ENCODE measurements around the gene TMA7B. TPM values are rescaled to one million over a fixed set of nuclear protein-coding genes. Genes with fewer than 3 reads are reported as not detected.

Gene TMA7B
- total RNA-seq, 3 donors from 2014 or later (not counting 1 experiment from before 2014, with no cell fraction given): 2.6 to 8.7 (median 6.7) TPM

DNA sequence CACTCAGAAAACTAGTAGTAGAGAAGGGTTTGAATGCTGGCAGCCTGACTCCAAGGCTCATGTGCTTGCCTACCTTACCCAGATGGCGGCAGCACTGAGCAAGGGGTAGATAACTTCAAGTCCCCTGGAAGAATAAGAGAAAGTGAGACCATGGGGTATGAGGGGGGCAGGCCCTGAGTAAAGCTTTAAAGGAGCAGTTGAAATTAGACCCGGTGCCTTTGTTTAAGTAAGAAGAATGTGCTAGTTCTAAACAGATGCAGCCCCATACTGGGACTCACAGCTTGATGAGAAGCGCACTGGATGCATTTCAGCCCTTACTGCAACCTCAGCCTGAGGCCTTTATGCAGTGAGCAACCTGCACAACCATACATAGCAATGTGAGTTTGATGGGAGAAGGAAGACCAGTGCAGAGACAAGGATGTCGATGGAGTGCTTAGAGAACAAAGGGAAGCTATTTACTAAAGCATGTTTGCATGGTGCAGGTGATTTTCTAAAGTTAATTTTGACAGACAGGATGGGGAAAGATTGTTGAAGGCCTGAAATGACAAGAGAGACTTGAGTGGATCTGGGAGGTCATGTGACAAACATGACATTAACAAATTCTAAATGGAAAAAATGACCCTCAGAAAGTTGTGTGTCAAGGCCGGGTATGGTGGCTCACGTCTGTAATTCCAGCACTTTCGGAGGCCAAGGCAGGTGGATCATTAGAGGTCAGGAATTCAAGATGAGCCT lies 27.1 kb upstream of the TMA7B start:
- DNase-seq: peak in 1 of 2 donors; percentile 83
- ATAC-seq: peak; percentile 63 to 79 (median 68)
- H3K27ac Mint-ChIP-seq: peak overlapping the region; percentile 68 to 72
- H3K9me3 Mint-ChIP-seq: no peaks in the 10 kb centered on the region
- intact Hi-C loops (cut with micrococcal nuclease): no loop called here
- Histone ChIP-seq H3K9me3 (ENCODE audit: control insufficient read depth, insufficient read depth, low read length) (no peaks in the 10 kb centered on the region), H3K27me3 (ENCODE audit: control insufficient read depth, insufficient read depth, low read length) (no peaks in the 10 kb centered on the region), H3K27ac (ENCODE audit: low read length) (no peak overlapping the region), H3K4me1 (ENCODE audit: control insufficient read depth, insufficient read depth, low read length) (peaks cover 51% of the 10 kb centered on the region), H3K36me3 (ENCODE audit: control insufficient read depth, insufficient read depth, low read length) (no peaks in the 10 kb centered on the region), H3K4me3 (ENCODE audit: low read length) (no peak overlapping the region)
- H3K4me1 Mint-ChIP-seq: peaks cover 54 to 55% of the 10 kb centered on the region in 2 donors
- H3K36me3 Mint-ChIP-seq: no peaks in the 10 kb centered on the region
- TF ChIP-seq, protein P1, sequence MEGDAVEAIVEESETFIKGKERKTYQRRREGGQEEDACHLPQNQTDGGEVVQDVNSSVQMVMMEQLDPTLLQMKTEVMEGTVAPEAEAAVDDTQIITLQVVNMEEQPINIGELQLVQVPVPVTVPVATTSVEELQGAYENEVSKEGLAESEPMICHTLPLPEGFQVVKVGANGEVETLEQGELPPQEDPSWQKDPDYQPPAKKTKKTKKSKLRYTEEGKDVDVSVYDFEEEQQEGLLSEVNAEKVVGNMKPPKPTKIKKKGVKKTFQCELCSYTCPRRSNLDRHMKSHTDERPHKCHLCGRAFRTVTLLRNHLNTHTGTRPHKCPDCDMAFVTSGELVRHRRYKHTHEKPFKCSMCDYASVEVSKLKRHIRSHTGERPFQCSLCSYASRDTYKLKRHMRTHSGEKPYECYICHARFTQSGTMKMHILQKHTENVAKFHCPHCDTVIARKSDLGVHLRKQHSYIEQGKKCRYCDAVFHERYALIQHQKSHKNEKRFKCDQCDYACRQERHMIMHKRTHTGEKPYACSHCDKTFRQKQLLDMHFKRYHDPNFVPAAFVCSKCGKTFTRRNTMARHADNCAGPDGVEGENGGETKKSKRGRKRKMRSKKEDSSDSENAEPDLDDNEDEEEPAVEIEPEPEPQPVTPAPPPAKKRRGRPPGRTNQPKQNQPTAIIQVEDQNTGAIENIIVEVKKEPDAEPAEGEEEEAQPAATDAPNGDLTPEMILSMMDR (IDR thresholded peaks at IDR 0.05): peak; percentile 49
- 85% methylated on average over 7 of the region's 7 CpGs for WGBS (ENCODE audit: insufficient coverage)
- no peaks in the 10 kb centered on the region for H3K27me3 Mint-ChIP-seq (ENCODE audit: low read depth in 2 of 2)
- peak overlapping the region; percentile 1 for H3K4me3 Mint-ChIP-seq

DNA sequence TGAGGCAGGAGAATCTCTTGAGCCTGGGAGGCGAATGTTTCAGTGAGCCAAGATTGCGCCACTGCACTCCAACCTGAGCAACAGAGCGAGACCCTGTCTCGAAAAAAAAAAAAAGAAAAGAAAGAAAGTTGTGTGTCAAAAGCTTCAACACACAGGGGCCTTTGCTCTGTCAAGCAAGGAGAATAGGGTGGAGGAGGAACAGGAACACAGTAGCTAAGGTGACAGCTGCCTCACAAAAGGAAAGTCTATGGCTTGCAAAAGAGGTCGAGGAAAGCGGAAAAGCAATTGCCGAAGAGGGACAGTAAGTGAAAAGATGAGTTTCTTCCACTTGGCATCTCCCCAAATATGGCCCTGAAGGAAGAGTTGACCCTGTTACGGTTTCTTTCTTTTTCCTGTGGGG lies 26.5 kb upstream of the TMA7B start:
- Histone ChIP-seq H3K9me3 (ENCODE audit: control insufficient read depth, insufficient read depth, low read length) (no peaks in the 10 kb centered on the region), H3K4me1 (ENCODE audit: control insufficient read depth, insufficient read depth, low read length) (peaks cover 55% of the 10 kb centered on the region), H3K27ac (ENCODE audit: low read length) (no peak overlapping the region), H3K4me3 (ENCODE audit: low read length) (no peak overlapping the region), H3K27me3 (ENCODE audit: control insufficient read depth, insufficient read depth, low read length) (no peaks in the 10 kb centered on the region), H3K36me3 (ENCODE audit: control insufficient read depth, insufficient read depth, low read length) (no peaks in the 10 kb centered on the region)
- Mint-ChIP-seq H3K27ac (peak overlapping the region; percentile 68 to 72), H3K9me3 (no peaks in the 10 kb centered on the region), H3K4me3 (peak overlapping the region; percentile 35), H3K4me1 (peaks cover 61 to 62% of the 10 kb centered on the region in 2 donors), H3K27me3 (ENCODE audit: low read depth in 2 of 2) (no peaks in the 10 kb centered on the region), H3K36me3 (no peaks in the 10 kb centered on the region)
- DNase-seq (peak in 1 of 2 donors; percentile 58), ATAC-seq (no peak)
- intact Hi-C loops (cut with micrococcal nuclease): no loop called here
- TF ChIP-seq, protein P1 (IDR thresholded peaks at IDR 0.05): no peak
- 74% methylated on average over 8 of the region's 8 CpGs for WGBS (ENCODE audit: insufficient coverage)

DNA sequence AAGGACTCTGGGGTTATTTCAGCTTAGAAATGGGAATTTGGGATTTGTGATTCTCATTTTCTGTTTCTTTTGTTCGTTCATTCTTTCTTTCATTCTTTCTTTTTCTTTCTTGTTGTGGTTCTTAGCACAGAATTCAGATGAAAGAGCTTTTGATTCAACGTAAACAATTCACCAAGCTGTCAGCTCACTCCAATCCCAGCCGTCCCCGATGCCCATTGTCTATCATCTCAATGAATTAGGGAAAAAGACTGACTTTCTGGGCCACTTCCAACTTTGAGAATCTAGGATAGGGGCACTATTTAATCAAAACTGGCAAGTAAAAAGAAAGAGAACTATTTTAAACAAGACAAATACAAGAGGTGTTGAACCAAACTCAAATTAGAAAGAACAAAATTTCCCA lies 25.1 kb upstream of the TMA7B start:
- Histone ChIP-seq H3K4me1 (ENCODE audit: control insufficient read depth, insufficient read depth, low read length) (peaks cover 62% of the 10 kb centered on the region), H3K4me3 (ENCODE audit: low read length) (no peak overlapping the region), H3K36me3 (ENCODE audit: control insufficient read depth, insufficient read depth, low read length) (no peaks in the 10 kb centered on the region), H3K27me3 (ENCODE audit: control insufficient read depth, insufficient read depth, low read length) (no peaks in the 10 kb centered on the region), H3K27ac (ENCODE audit: low read length) (no peak overlapping the region), H3K9me3 (ENCODE audit: control insufficient read depth, insufficient read depth, low read length) (no peaks in the 10 kb centered on the region)
- Mint-ChIP-seq H3K27ac (peak overlapping the region; percentile 68 to 72), H3K4me1 (peaks cover 69 to 71% of the 10 kb centered on the region in 2 donors), H3K4me3 (peak overlapping the region; percentile 38), H3K9me3 (no peaks in the 10 kb centered on the region), H3K36me3 (no peaks in the 10 kb centered on the region), H3K27me3 (ENCODE audit: low read depth in 2 of 2) (no peaks in the 10 kb centered on the region)
- DNase-seq (no peak), ATAC-seq (no peak)
- intact Hi-C loops (cut with micrococcal nuclease): no loop called here
- TF ChIP-seq, protein P1 (IDR thresholded peaks at IDR 0.05): no peak
- WGBS (ENCODE audit: insufficient coverage): 64% methylated on average over 4 of the region's 4 CpGs

Data from natural killer cell (primary cell).